Bronchus fibroblast of lung (primary cell): ENCODE measurements around the gene EXOSC7. TPM values are rescaled to one million over a fixed set of nuclear protein-coding genes. Genes with fewer than 3 reads are reported as not detected.

Source experiments
- total RNA-seq: library from RNA; depleted of rRNA; stranded (reverse); fragments of >200 nt; gene quantifications from 2 replicates; pipeline ENCODE4 v1.2.3, GENCODE V29; 2015

EXOSC7 gene
- 60.9 and 64.1 TPM in 2 replicates for total RNA-seq

GRCh38 chr3:44976002-44976815 lies at the start of gene EXOSC7, which contains the start of gene ZDHHC3:
TSS of gene EXOSC7 (plus strand) at chr3:44976244. CDS start at chr3:44976278, 34 bp downstream.
TSS of gene ZDHHC3 (minus strand) at chr3:44976174. CDS start at chr3:44959436, 16,738 bp downstream.

DNA sequence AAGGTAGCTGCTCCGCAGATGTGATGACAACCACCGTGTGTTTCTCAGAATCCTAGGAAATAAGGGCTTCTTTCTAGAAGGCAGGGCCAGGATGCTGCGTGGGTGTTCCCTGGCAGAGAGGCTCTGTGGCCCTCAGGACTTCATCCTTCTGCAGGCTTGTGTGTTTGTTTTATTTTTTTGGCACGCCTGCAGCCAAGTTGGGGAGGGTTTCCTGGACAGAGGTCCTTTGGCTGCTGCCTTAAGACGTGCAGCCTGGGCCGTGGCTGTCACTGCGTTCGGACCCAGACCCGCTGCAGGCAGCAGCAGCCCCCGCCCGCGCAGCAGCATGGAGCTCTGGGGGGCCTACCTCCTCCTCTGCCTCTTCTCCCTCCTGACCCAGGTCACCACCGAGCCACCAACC lies 50.0 kb downstream of the EXOSC7 start, which contains the start of gene CLEC3B:
TSS of gene CLEC3B (plus strand) at position 266 of the 400 bp plus-strand sequence. CDS start at position 326, 60 bp downstream.

Other genes with a start within 250 kb of the EXOSC7 start
- gene ZNF501, start 246.6 kb upstream of the EXOSC7 start, total RNA-seq = 2.2 and 2.9 TPM in 2 replicates
- 14.1 and 17.0 TPM in 2 replicates for gene KIAA1143, start 214.6 kb upstream of the EXOSC7 start, total RNA-seq
- gene KIF15, start 214.4 kb upstream of the EXOSC7 start, total RNA-seq = 14.4 and 15.5 TPM in 2 replicates
- 39.5 and 40.7 TPM in 2 replicates for gene TMEM42, start 114.3 kb upstream of the EXOSC7 start, total RNA-seq
- 0.15 and 0.17 TPM in 2 replicates for gene TGM4, start 101.6 kb upstream of the EXOSC7 start, total RNA-seq
- gene ZDHHC3, start 70 bp upstream of the EXOSC7 start, total RNA-seq = 48.6 and 53.2 TPM in 2 replicates
- gene CLEC3B, start 50.1 kb downstream of the EXOSC7 start, total RNA-seq = 19.9 and 23.4 TPM in 2 replicates
- 22.1 and 23.2 TPM in 2 replicates for gene CDCP1, start 170.1 kb downstream of the EXOSC7 start, total RNA-seq